Measurements from ENCODE around the gene MACROD2.

DNA sequence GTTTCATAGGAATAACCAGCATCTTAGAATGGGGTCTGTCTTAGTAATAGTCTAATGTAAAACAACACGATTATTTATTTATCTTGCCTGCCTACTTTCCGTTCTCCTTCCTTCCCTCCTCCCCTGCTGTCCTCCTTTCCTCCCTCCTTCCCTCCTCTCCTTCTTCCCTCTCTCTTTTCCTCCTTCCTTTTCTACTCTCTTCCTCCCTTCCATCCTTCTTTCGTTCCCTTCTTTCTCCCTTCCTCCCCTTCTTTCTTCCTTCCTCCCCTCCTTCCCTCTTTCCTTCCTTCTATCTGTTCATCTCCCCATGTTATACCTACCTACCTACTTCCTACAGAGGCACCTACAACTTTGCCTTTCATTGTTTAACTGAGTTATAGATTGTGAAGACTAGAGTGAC lies 1637.4 kb downstream of the MACROD2 start:
- TF ChIP-seq, protein P1, sequence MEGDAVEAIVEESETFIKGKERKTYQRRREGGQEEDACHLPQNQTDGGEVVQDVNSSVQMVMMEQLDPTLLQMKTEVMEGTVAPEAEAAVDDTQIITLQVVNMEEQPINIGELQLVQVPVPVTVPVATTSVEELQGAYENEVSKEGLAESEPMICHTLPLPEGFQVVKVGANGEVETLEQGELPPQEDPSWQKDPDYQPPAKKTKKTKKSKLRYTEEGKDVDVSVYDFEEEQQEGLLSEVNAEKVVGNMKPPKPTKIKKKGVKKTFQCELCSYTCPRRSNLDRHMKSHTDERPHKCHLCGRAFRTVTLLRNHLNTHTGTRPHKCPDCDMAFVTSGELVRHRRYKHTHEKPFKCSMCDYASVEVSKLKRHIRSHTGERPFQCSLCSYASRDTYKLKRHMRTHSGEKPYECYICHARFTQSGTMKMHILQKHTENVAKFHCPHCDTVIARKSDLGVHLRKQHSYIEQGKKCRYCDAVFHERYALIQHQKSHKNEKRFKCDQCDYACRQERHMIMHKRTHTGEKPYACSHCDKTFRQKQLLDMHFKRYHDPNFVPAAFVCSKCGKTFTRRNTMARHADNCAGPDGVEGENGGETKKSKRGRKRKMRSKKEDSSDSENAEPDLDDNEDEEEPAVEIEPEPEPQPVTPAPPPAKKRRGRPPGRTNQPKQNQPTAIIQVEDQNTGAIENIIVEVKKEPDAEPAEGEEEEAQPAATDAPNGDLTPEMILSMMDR (IDR thresholded peaks at IDR 0.05): no peak
- no peak for TF ChIP-seq POLR2A (IDR thresholded peaks at IDR 0.05)
